Hematopoietic multipotent progenitor cell treated with erythropoietin and hydrocortisone succinate and interleukin-3 and kit ligand, for 4 days (in vitro differentiated cells): Measurements from ENCODE around the gene KCNT1.

Source experiments
- DNase-seq: peaks from one replicate; pipeline ENCODE4 v3.0.0-alpha.2; 2015

The KCNT1 gene

DNA sequence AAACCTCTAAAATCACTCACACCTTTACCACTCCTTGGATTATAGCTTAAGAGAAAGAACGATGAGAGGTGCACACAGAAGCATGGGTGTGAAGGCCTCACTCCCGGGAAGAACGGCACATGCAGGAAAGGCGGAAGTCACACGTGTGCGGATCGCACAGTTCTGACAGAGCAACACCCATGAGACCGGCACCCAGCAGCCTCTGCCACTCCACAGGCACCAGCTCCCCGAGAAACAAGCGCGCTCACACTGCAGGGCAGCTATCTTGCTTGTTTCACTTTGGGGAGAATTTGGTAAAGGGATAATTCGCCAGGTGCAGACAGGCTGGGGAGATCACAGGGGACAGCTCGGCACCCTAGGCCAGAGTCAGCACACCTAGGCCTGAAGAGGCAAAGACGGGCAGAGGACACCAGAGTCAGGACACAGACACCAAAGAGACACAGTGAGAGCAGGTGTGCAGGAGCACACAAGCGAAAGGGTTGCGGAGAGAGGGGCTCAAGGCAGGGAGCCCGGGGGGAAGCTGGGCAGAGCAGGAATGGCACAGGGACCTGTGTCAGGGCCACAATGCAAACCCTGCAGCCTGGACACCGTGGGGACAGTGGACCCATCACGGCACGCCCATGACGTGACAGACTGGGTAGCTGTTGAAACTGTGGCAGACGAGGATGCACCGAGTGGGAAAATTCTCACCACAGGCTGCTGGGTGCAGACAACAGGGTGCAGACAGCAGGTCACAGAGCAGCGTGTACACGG lies 123.6 kb downstream of the KCNT1 start:
- no peak for DNase-seq

DNA sequence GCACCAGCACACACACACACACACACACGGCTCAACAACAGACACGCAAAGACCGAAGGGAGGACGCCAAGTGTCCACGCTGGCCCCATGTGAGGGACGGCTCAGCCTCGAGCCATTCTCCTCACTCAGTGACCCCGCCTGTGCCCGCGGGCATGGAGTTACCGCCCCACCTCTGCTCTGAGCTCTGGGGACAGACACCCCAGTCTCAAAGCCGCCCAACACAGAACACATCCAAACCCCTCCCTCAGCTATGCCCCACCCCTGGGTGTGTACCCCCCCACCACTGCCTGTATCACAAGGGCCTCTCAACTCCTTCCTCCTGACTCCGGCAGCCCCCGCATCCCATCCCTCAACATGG lies 124.2 kb downstream of the KCNT1 start:
- DNase-seq, result no peak

DNA sequence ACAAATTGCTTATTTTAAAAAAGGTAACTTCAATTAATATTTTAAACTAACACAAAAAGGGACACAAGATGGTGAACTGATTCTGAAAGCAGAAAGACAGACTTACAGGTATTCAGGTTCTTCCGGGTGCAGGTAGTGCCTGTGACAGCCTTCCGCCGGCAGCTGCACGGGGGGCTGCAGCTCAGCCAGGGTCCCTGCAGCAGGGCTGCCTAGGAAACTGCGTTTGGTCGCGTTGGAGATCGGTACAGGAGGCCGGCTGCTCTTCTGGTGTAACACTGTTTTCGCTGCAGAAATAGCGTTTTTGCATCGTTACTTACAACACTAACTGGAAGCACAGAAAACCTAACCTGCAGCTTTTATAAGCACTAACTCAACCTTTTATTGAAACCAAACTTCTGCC lies 125.3 kb downstream of the KCNT1 start:
- no peak for DNase-seq

DNA sequence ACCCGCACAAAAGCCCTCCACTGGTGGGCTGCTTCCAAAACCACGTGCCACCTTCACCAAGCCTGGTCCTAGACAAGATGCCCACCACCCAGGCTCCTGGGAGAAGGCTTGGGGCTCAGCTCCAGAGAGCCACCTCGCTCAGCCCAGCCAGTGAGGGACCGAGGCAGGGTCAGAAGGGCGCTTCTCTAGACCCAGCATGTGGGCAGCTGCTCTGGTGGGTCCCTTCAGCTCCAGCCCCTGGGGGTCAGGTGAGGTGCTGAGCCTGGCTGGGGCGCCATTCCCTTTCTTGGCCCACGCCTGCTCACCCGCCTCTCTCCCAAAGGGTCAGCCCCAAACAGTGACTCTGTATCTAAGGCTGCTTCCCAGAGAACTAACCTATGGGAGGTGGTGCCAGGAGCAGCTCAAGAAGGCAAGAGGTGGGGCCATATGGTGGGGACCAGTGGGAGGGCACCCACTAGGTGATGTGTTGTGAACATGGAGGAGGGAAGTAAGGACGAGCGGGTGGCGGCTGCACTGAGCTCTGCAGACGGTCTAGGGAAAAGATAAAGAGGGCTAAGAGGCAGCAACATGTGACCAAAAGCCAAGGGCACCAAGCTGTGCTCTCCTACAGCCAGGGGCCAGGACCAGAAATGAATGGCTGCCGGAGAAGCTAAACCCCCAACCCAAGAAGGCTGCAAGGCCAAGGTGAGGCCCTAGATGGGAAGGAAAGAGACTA lies 126.0 kb downstream of the KCNT1 start:
- peak; percentile 28 for DNase-seq

DNA sequence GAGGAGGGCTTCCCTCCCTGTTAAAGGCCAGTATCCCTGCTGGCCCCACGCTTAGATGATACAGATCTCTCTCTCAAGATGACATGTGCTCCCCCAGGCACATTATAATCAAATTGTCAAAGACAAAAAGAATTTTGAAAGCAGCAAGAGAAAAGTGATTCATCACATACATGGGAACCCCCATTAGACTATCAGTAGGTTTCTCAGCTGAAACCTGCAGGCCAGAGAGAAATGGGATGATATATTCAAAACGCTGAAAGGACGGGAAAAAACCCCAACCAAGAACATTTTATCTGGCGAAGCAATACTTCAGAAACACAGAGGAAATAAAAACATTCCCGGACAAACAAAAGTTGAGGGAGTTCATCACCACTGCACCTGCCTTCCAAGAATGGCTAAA lies 126.7 kb downstream of the KCNT1 start:
- DNase-seq, result no peak

DNA sequence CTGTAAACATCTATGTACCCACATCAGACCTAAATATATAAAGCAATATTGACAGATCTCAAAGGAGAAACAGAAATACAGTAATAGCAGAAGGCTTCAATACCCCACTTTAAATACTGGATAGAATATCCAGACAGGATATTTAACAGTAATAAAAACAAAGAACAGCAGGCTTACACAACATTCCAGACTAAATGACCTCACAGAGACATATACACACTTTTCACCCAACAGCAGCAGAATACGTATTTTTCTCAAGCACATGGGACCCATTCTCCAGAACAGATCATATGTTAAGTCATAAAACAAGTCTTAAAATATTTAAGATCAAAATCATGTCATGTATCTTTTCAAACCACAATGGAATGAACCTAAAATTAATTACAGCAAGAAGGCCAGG lies 128.5 kb downstream of the KCNT1 start:
- no peak for DNase-seq

DNA sequence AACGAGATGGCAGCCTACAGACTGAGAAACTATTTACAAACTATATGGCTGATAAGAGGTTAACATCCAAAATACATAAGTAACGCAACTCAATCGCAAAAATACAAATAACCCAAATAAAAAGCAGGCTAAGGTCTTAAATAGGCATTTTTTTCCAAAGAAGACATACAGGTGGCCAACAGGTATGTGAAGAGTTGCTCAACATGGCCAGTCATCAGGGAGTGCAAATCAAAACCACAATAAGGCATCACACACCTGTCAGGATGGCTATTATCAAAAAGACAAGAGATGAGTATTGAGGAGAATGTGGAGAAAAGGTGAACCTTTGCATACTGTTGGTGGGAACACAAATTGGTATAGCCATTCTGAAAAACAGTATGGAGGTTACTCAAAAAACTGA lies 131.9 kb downstream of the KCNT1 start:
- DNase-seq, result no peak

DNA sequence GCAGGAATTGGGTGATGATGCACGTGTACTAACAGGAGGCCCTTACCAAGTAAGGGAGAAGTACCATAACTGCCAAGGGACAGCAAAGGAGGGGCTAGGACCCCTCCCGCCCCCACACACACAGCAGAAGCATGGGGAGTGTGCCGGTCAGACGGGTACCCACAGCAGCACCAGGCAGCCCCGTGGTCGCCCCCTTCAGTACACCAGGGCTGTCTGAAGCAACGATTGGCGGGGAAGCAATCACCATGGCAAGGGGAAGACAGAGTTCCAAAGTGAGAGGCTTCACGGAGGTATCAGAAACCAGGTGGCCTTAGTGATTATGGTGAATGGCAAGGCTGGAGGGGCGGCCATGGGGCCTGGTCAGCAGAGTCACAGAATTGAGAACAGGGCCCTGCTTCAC lies 133.1 kb downstream of the KCNT1 start:
- DNase-seq, result no peak

DNA sequence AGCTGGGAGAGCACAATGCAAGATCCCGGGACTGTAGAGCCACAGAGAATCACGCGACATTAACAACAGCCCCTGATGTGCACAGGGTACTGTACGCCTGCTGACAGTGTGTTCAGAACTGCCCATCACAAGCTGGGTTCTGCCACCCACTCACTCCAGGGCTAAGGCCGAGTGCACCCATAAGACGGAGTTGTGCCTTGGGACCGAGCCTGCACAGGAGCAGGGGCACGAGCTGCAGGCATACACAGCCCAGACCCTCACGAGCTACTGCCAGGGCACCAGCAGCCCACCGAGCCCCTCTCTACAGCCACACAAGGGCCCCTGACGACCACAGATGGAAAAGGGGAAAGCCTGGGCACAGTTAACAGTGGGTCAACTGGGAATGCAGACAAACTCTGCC lies 137.5 kb downstream of the KCNT1 start:
- no peak for DNase-seq

DNA sequence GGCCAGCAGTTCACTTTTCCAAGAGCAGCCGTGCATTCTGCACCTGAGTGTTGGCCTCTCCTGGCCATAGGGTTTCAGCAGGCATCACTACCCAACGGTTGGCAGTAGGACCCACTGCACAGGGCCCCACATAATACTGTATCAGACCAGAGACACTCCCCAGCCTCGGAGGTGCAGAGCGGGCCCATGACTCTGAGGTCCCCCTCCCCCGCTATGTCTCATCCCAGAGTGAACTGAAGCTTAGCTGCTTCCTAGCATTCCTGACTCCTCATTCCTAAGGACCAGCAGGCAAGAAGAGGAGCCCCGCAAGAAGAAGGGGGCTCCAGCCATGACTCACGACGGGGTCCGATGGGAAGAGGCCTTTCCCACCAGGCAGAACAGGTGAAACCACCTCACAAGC lies 138.1 kb downstream of the KCNT1 start:
- no peak for DNase-seq

DNA sequence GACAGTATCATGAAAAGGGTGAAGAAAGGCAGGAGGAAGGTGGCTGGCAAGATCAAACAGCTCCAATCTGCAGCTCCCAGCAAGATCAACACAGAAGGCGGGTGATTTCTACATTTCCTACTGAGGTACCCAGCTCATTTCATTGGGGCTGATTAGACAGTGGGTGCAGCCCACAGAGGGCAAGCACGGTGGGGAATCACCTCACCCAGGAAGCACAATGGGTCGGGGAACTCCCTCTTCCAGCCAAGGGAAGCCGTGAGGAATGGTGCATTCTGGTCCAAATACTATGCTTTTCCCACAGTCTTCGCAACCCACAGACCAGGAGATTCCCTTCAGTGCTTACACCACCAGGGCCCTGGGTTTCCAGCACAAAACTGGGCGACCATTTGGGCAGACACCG lies 138.6 kb downstream of the KCNT1 start:
- no peak for DNase-seq
